Small intestine (tissue), 7 donors: ENCODE results near the gene RCOR1. TPM values are rescaled to one million over a fixed set of nuclear protein-coding genes. Genes with fewer than 3 reads are reported as not detected.
"Not testable (repeated sequence)": the region's sequence is repeated elsewhere in the genome, so short reads cannot be mapped to it uniquely, and the experiment has no call there.

Experiments used
- DNase-seq, 2 donors: peaks; one replicate each; pipeline versions ENCODE4 v3.0.0 to v3.0.0-alpha.2; 2013
- FAIRE-seq: peaks from 2 replicates; lab custom pipeline; 2012; peaks lifted over from hg19 to GRCh38; lab: Jason Lieb, UNC
- H3K27ac ChIP-seq, 3 donors: one replicate each; pipeline ENCODE4 v1.5.1; 2013; ENCODE audit warnings: low read length in 2 of 3, mild to moderate bottlenecking in 2 of 3, control low read depth in 1 of 3, inconsistent platforms in 1 of 3, low read depth in 1 of 3, moderate library complexity in 1 of 3
- H3K27me3 ChIP-seq, 3 donors: one replicate each; pipeline ENCODE4 v1.6.1; 2013; ENCODE audit warnings: low read length in 3 of 3, inconsistent platforms in 1 of 3; ENCODE audit not compliant: control insufficient read depth in 3 of 3, insufficient read depth in 3 of 3
- H3K36me3 ChIP-seq, 3 donors: one replicate each; pipeline ENCODE4 v1.6.1; 2013; ENCODE audit warnings: low read length in 3 of 3, inconsistent platforms in 1 of 3, low read depth in 1 of 3, mild to moderate bottlenecking in 1 of 3, moderate library complexity in 1 of 3; ENCODE audit not compliant: control insufficient read depth in 3 of 3, insufficient read depth in 2 of 3
- H3K4me1 ChIP-seq, 3 donors: one replicate each; pipeline ENCODE4 v1.6.1; 2013; ENCODE audit warnings: low read length in 2 of 3, inconsistent platforms in 1 of 3, low read depth in 1 of 3, mild to moderate bottlenecking in 1 of 3, moderate library complexity in 1 of 3; ENCODE audit not compliant: control insufficient read depth in 3 of 3, insufficient read depth in 2 of 3
- H3K4me3 ChIP-seq, 3 donors: one replicate each; pipeline ENCODE4 v1.5.1; 2013; ENCODE audit warnings: low read length in 3 of 3, control low read depth in 1 of 3, inconsistent platforms in 1 of 3, low read depth in 1 of 3, mild to moderate bottlenecking in 1 of 3, moderate library complexity in 1 of 3
- H3K9me3 ChIP-seq, 2 donors: one replicate each; pipeline ENCODE4 v1.6.1; 2013; ENCODE audit warnings: low read depth in 1 of 2, low read length in 1 of 2; ENCODE audit not compliant: control insufficient read depth in 2 of 2, insufficient read depth in 1 of 2
- WGBS, 3 donors: extraction: QIAGEN DNeasy Blood & Tissue Kit; methylation state at CpG; one replicate each; pipeline ENCODE4 v1.1.7; 2013; 5-methylcytosine and 5-hydroxymethylcytosine counted together
- polyA plus RNA-seq, 4 donors: library from polyadenylated mRNA; stranded (reverse) in 3 of 4; unstranded in 1 of 4; fragments of 200-250 nt in 3 of 4; fragments of 120-200 nt in 1 of 4; gene quantifications; one replicate each; pipeline versions ENCODE4 v1.2.1 to v1.2.3, GENCODE V29; 2013
- donor health status: healthy with polysubstance abuse.
- donor health status: control.
- donor health status: control.
- donor health status: Bipolar disorder and iron deficiency.
- donor health status: healthy.

The RCOR1 gene
- polyA plus RNA-seq, 4 donors = 9.2 to 22.6 (median 12.3) TPM

- peaks cover 0 to 5% (median 0%) of the 10 kb centered on the region in 3 donors for H3K36me3 ChIP-seq
- no peak for FAIRE-seq
- DNase-seq = no peak
- H3K4me3 ChIP-seq = no peak overlapping the region
- no peaks in the 10 kb centered on the region for H3K9me3 ChIP-seq
- WGBS, 3 donors = 86 to 90% (median 87%) methylated on average over 11 of the region's 11 CpGs
- peaks cover 0 to 10% (median 0%) of the 10 kb centered on the region in 3 donors for H3K4me1 ChIP-seq
- peaks cover 0 to 7% (median 0%) of the 10 kb centered on the region in 3 donors for H3K27me3 ChIP-seq
- no peak overlapping the region for H3K27ac ChIP-seq
These were observed 165.2 kb downstream of the RCOR1 start for GRCh38 chr14:102757646-102758045.

- DNase-seq = no peak
- peaks cover 0 to 5% (median 0%) of the 10 kb centered on the region in 3 donors for H3K36me3 ChIP-seq
- FAIRE-seq = no peak
- 85 to 92% (median 88%) methylated on average over 5 of the region's 5 CpGs for WGBS, 3 donors
- H3K27ac ChIP-seq = no peak overlapping the region
- peaks cover 0 to 10% (median 0%) of the 10 kb centered on the region in 3 donors for H3K4me1 ChIP-seq
- peaks cover 0 to 7% (median 0%) of the 10 kb centered on the region in 3 donors for H3K27me3 ChIP-seq
- H3K9me3 ChIP-seq = no peaks in the 10 kb centered on the region
- H3K4me3 ChIP-seq = no peak overlapping the region
These were observed 165.6 kb downstream of the RCOR1 start for GRCh38 chr14:102758087-102758486.

GRCh38 chr14:102759456-102760187 lies 167.2 kb downstream of the RCOR1 start:
- no peak for DNase-seq

GRCh38 chr14:102760496-102761193 lies 168.2 kb downstream of the RCOR1 start:
- H3K4me3 ChIP-seq = no peak overlapping the region
- H3K9me3 ChIP-seq = no peaks in the 10 kb centered on the region
- DNase-seq (peak; percentile 21 to 44), FAIRE-seq (no peak)
- H3K36me3 ChIP-seq = no peaks in the 10 kb centered on the region
- peaks cover 0 to 7% (median 0%) of the 10 kb centered on the region in 3 donors for H3K27me3 ChIP-seq
- no peak overlapping the region for H3K27ac ChIP-seq
- peaks cover 0 to 10% (median 0%) of the 10 kb centered on the region in 3 donors for H3K4me1 ChIP-seq
- WGBS, 3 donors = 35 to 49% (median 48%) methylated on average over 19 to 21 of the region's 21 CpGs

More at GRCh38 chr14:102759456-102760187, 167.2 kb downstream of the RCOR1 start:
- no peak for FAIRE-seq
- Histone ChIP-seq H3K4me3 (no peak overlapping the region), H3K27ac (no peak overlapping the region), H3K27me3 (peaks cover 0 to 7% (median 0%) of the 10 kb centered on the region in 3 donors), H3K36me3 (peaks cover 0 to 4% (median 0%) of the 10 kb centered on the region in 3 donors), H3K4me1 (peaks cover 0 to 10% (median 0%) of the 10 kb centered on the region in 3 donors), H3K9me3 (no peaks in the 10 kb centered on the region)
- 58 to 80% (median 73%) methylated on average over 10 of the region's 10 CpGs for WGBS, 3 donors

- Histone ChIP-seq H3K4me3 (no peak overlapping the region), H3K4me1 (peaks cover 0 to 10% (median 0%) of the 10 kb centered on the region in 3 donors), H3K9me3 (no peaks in the 10 kb centered on the region), H3K27ac (no peak overlapping the region), H3K36me3 (no peaks in the 10 kb centered on the region), H3K27me3 (peaks cover 0 to 7% (median 0%) of the 10 kb centered on the region in 3 donors)
- FAIRE-seq = no peak
- WGBS, 3 donors = 64 to 65% (median 64%) methylated on average over 15 of the region's 15 CpGs
- no peak for DNase-seq
These were observed 168.8 kb downstream of the RCOR1 start for GRCh38 chr14:102761206-102761605.

GRCh38 chr14:102764220-102764671 lies 171.8 kb downstream of the RCOR1 start:
- no peaks in the 10 kb centered on the region for H3K9me3 ChIP-seq
- peaks cover 0 to 7% (median 0%) of the 10 kb centered on the region in 3 donors for H3K27me3 ChIP-seq
- H3K4me3 ChIP-seq = no peak overlapping the region
- H3K4me1 ChIP-seq = peaks cover 0 to 10% (median 0%) of the 10 kb centered on the region in 3 donors
- H3K27ac ChIP-seq = no peak overlapping the region
- no peak for FAIRE-seq
- WGBS, 3 donors = 63 to 90% (median 66%) methylated on average over 11 of the region's 11 CpGs
- no peaks in the 10 kb centered on the region for H3K36me3 ChIP-seq
- no peak for DNase-seq

GRCh38 chr14:102765770-102766169 lies 173.3 kb downstream of the RCOR1 start:
- not testable (repeated sequence) for H3K27me3 ChIP-seq, DNase-seq, H3K36me3 ChIP-seq, H3K4me3 ChIP-seq, H3K9me3 ChIP-seq, H3K4me1 ChIP-seq, H3K27ac ChIP-seq, FAIRE-seq
- 94 to 96% (median 94%) methylated on average over 7 to 8 of the region's 8 CpGs for WGBS, 3 donors

- no peaks in the 10 kb centered on the region for H3K36me3 ChIP-seq
- WGBS, 3 donors = 81 to 84% (median 82%) methylated on average over 19 of the region's 19 CpGs
These were observed 176.0 kb downstream of the RCOR1 start for GRCh38 chr14:102768223-102769048.

More at GRCh38 chr14:102768223-102769048, 176.0 kb downstream of the RCOR1 start:
- FAIRE-seq (no peak), DNase-seq (no peak)
- Histone ChIP-seq H3K9me3 (no peaks in the 10 kb centered on the region), H3K27ac (no peak overlapping the region), H3K4me1 (no peaks in the 10 kb centered on the region), H3K4me3 (no peak overlapping the region), H3K27me3 (no peaks in the 10 kb centered on the region)
